Neural progenitor cell (in vitro differentiated cells): ENCODE results near the gene PRAMEF11. TPM values are rescaled to one million over a fixed set of nuclear protein-coding genes. Genes with fewer than 3 reads are reported as not detected.
A peak's percentile ranks its signal among the peaks of the same experiment; 100 is the strongest.
"Not testable (repeated sequence)": the region's sequence is repeated elsewhere in the genome, so short reads cannot be mapped to it uniquely, and the experiment has no call there.

Experiments used
- DNase-seq: peaks from one replicate; pipeline ENCODE4 v3.0.0-alpha.2; 2016; ENCODE audit warnings: low spot score
- H2AFZ ChIP-seq: fragments of 200-600 bp; sonication (generic); replicated peaks from 2 replicates; pipeline ENCODE4 v1.6.1; 2016; ENCODE audit warnings: antibody characterized with exemption
- H3F3A ChIP-seq: fragments of 200-600 bp; sonication (generic); 2 replicates; pipeline ENCODE4 v1.6.1; 2016; ENCODE audit warnings: antibody characterized with exemption, low read depth
- H3K27ac ChIP-seq: fragments of 200-600 bp; sonication (generic); 2 replicates; pipeline ENCODE4 v1.5.1; 2016; ENCODE audit warnings: mild to moderate bottlenecking
- H3K27me3 ChIP-seq: fragments of 200-600 bp; sonication (generic); 2 replicates; pipeline ENCODE4 v1.6.1; 2016; ENCODE audit warnings: mild to moderate bottlenecking, moderate library complexity
- H3K36me3 ChIP-seq: fragments of 200-600 bp; sonication (generic); 2 replicates; pipeline ENCODE4 v1.5.1; 2016
- H3K4me1 ChIP-seq: fragments of 200-600 bp; sonication (generic); 2 replicates; pipeline ENCODE4 v1.6.1; 2016; ENCODE audit warnings: mixed run types
- H3K4me2 ChIP-seq: fragments of 200-600 bp; sonication (generic); 2 replicates; pipeline ENCODE4 v1.6.1; 2016
- H3K4me3 ChIP-seq: fragments of 200-600 bp; sonication (generic); 2 replicates; pipeline ENCODE4 v1.5.1; 2016
- H3K79me2 ChIP-seq: fragments of 200-600 bp; sonication (generic); 2 replicates; pipeline ENCODE4 v1.6.1; 2016; ENCODE audit warnings: low read depth
- H3K9ac ChIP-seq: fragments of 200-600 bp; sonication (generic); 2 replicates; pipeline ENCODE4 v1.6.1; 2016
- H3K9me3 ChIP-seq: fragments of 200-600 bp; sonication (generic); 2 replicates; pipeline ENCODE4 v1.5.1; 2016; ENCODE audit warnings: low read depth
- H4K20me1 ChIP-seq: fragments of 200-600 bp; sonication (generic); 2 replicates; pipeline ENCODE4 v1.6.1; 2016; ENCODE audit warnings: low read depth
- H3K27ac Mint-ChIP-seq: 3 replicates; pipeline ENCODE4 v1.8.0; 2021; ENCODE audit warnings: mixed read lengths
- H3K27me3 Mint-ChIP-seq: 2 replicates; pipeline ENCODE4 v1.8.0; 2022; ENCODE audit warnings: low read depth, mild to moderate bottlenecking, inconsistent platforms, moderate library complexity, mixed read lengths; ENCODE audit not compliant: insufficient read depth
- H3K36me3 Mint-ChIP-seq: 3 replicates; pipeline ENCODE4 v1.8.0; 2021; ENCODE audit warnings: mixed read lengths
- H3K4me1 Mint-ChIP-seq: 3 replicates; pipeline ENCODE4 v1.8.0; 2021; ENCODE audit warnings: mixed read lengths
- H3K4me3 Mint-ChIP-seq: 3 replicates; pipeline ENCODE4 v1.8.0; 2021; ENCODE audit warnings: mild to moderate bottlenecking, moderate library complexity, mixed read lengths
- H3K9me3 Mint-ChIP-seq: 3 replicates; pipeline ENCODE4 v1.8.0; 2020; ENCODE audit warnings: mixed read lengths
- EZH2 ChIP-seq: fragments of 200-600 bp; sonication (generic); IDR thresholded peaks from 2 replicates; pipeline ENCODE4 v1.6.1; 2017; ENCODE audit warnings: antibody characterized with exemption, mild to moderate bottlenecking, moderate library complexity
- EZH2phosphoT487 ChIP-seq: fragments of 200-600 bp; sonication (generic); IDR thresholded peaks from 2 replicates; pipeline ENCODE4 v1.6.1; 2017; ENCODE audit warnings: antibody characterized with exemption
- total RNA-seq: library from RNA; depleted of rRNA; stranded (reverse); fragments of >200 nt; gene quantifications from 2 replicates; pipeline ENCODE4 v1.2.3, GENCODE V29; 2015; ENCODE audit warnings: low replicate concordance
- TF ChIP-seq, protein P1 (sequence below): fragments of 200-600 bp; sonication (generic); IDR thresholded peaks from 2 replicates; pipeline ENCODE4 v1.5.1; 2017; ENCODE audit warnings: antibody characterized with exemption, mild to moderate bottlenecking

PRAMEF11 gene
- total RNA-seq, 1 donor from 2014 or later, result not detected

DNA sequence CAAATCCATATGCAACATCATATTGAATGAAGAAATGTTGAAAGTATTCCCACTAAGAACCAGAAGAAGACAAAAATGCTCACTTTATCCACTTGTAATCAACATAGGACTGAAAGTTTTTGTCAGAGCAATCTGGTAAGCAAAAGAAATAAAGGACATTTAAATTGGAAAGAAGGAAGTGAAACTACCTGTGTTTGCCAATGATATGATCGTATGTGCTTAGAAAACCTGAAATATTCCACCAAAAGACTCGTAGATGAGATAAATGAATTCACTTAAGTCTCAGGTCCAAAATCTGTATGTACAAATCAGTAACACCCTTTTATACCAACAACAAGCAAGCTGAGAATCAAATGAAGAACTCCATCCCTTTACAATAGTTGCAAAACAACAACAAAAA is 31.5 kb downstream of the PRAMEF11 start:
- Histone ChIP-seq H3K4me1 (no peaks in the 10 kb centered on the region), H3K4me2 (no peak overlapping the region), H3K4me3 (no peak overlapping the region), H3K79me2 (no peaks in the 10 kb centered on the region), H3K27me3 (no peaks in the 10 kb centered on the region), H3K9ac (no peak overlapping the region), H3K9me3 (no peaks in the 10 kb centered on the region), H4K20me1 (no peaks in the 10 kb centered on the region), H3K27ac (no peak overlapping the region), H3K36me3 (no peaks in the 10 kb centered on the region), H3F3A (no peaks in the 10 kb centered on the region), H2AFZ (no peak overlapping the region)
- Mint-ChIP-seq H3K27ac (no peak overlapping the region), H3K9me3 (peaks cover 7% of the 10 kb centered on the region), H3K36me3 (no peaks in the 10 kb centered on the region), H3K4me3 (no peak overlapping the region), H3K27me3 (peaks cover 2% of the 10 kb centered on the region), H3K4me1 (no peaks in the 10 kb centered on the region)
- no peak for DNase-seq
- TF ChIP-seq EZH2, result no peak
- no peak for TF ChIP-seq EZH2phosphoT487
- TF ChIP-seq, protein P1, sequence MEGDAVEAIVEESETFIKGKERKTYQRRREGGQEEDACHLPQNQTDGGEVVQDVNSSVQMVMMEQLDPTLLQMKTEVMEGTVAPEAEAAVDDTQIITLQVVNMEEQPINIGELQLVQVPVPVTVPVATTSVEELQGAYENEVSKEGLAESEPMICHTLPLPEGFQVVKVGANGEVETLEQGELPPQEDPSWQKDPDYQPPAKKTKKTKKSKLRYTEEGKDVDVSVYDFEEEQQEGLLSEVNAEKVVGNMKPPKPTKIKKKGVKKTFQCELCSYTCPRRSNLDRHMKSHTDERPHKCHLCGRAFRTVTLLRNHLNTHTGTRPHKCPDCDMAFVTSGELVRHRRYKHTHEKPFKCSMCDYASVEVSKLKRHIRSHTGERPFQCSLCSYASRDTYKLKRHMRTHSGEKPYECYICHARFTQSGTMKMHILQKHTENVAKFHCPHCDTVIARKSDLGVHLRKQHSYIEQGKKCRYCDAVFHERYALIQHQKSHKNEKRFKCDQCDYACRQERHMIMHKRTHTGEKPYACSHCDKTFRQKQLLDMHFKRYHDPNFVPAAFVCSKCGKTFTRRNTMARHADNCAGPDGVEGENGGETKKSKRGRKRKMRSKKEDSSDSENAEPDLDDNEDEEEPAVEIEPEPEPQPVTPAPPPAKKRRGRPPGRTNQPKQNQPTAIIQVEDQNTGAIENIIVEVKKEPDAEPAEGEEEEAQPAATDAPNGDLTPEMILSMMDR, result no peak

DNA sequence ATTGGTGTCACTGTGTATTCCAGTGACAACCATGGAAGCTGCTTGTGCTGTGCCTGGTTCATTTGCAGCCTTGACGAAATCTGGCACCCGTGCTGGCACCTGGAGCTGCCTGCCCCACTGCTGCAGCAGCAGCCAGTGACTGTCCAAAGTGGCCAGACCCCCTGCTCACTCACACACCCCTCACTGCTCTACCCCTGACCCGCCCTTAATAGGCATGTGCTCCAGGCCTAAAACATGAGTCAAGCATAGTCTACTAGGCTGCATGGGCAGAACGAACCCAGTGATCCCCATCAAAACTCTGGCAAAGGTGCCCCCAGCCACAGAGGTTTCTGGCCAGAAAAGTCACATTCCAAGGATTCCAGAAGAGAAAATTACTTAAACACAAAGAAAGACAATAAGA is 32.3 kb downstream of the PRAMEF11 start:
- no peaks in the 10 kb centered on the region for H4K20me1 ChIP-seq
- H3F3A ChIP-seq, result no peaks in the 10 kb centered on the region
- no peak overlapping the region for H3K4me2 ChIP-seq
- H2AFZ ChIP-seq, result no peak overlapping the region
- H3K36me3 ChIP-seq, result no peaks in the 10 kb centered on the region
- no peak for DNase-seq
- no peak overlapping the region for H3K4me3 ChIP-seq
- Mint-ChIP-seq H3K27me3 (peaks cover 2% of the 10 kb centered on the region), H3K9me3 (peaks cover 5% of the 10 kb centered on the region), H3K4me3 (no peak overlapping the region), H3K4me1 (no peaks in the 10 kb centered on the region), H3K36me3 (no peaks in the 10 kb centered on the region), H3K27ac (no peak overlapping the region)
- H3K79me2 ChIP-seq, result no peaks in the 10 kb centered on the region
- no peaks in the 10 kb centered on the region for H3K4me1 ChIP-seq
- no peak for TF ChIP-seq EZH2
- TF ChIP-seq EZH2phosphoT487, result no peak
- TF ChIP-seq, protein P1, result no peak
- H3K27ac ChIP-seq, result no peak overlapping the region
- H3K27me3 ChIP-seq, result no peaks in the 10 kb centered on the region
- no peaks in the 10 kb centered on the region for H3K9me3 ChIP-seq
- H3K9ac ChIP-seq, result no peak overlapping the region

DNA sequence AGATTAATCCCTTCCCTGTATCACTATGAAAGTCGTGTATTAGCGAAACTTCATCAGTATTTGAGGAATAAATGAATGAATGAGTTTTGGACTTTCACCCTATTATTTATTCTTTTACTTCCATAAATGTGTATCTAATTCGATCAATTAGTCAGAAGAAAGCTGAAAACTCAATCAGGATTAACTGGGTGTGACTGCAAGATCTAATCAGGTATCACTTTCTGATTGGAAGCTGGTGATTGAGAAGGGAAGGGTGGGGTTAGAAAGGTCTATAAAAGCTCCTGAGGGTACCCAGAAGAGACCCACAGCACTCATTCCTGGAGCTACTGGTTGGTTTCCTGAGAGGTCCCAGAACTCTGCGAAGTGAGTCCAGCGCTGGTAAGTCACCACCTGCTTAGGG is 40.1 kb downstream of the PRAMEF11 start, which contains the start of gene PRAMEF1:
Gene PRAMEF1, plus strand, starts transcription at position 301 of the 400 bp plus-strand sequence. CDS start 1,831 bp downstream, outside the sequence.
- H3K4me3 ChIP-seq, DNase-seq, H3K4me3 Mint-ChIP-seq, H4K20me1 ChIP-seq, H3K27ac Mint-ChIP-seq, H3K9ac ChIP-seq, H3K4me1 ChIP-seq, H3K4me2 ChIP-seq, H3K9me3 ChIP-seq, H3K4me1 Mint-ChIP-seq, H3K27me3 Mint-ChIP-seq, H3K36me3 Mint-ChIP-seq, H3F3A ChIP-seq, H3K9me3 Mint-ChIP-seq, H3K27ac ChIP-seq, H3K36me3 ChIP-seq, H2AFZ ChIP-seq, H3K79me2 ChIP-seq, H3K27me3 ChIP-seq: not testable (repeated sequence)

DNA sequence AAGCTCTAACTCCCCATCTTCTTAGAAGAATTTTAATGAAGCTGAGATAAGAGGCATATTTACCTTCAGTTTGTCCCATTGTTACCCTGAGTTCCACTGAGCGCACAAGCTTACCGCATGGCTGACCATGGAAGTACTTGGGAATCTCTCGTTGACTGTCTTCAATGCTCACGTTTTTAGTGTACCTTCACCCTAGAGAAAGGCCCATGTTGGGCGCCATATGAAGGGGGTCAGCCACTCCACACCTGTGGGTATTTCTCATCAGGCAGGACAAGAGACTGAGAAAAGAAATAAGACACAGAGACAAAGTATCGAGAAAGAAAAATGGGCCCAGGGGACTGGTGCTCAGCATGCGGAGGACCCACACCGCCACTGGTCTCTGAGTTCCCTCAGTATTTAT is 46.5 kb downstream of the PRAMEF11 start:
- H3K4me1 Mint-ChIP-seq, H3K79me2 ChIP-seq, H3K36me3 ChIP-seq, H3K4me1 ChIP-seq, H3K4me3 Mint-ChIP-seq, H3K27me3 ChIP-seq, H4K20me1 ChIP-seq, H3K27me3 Mint-ChIP-seq, H2AFZ ChIP-seq, H3K4me3 ChIP-seq, H3K27ac ChIP-seq, H3F3A ChIP-seq, H3K9me3 ChIP-seq, H3K27ac Mint-ChIP-seq, H3K36me3 Mint-ChIP-seq, H3K4me2 ChIP-seq, H3K9ac ChIP-seq: not testable (repeated sequence)
- peak; percentile 23 for DNase-seq
- H3K9me3 Mint-ChIP-seq, result peaks cover 15% of the 10 kb centered on the region
